B cell (primary cell): ENCODE data around the gene CETN2.

ENCODE experiments used
- CTCF ChIP-seq: fragments of 200-600 bp; IDR thresholded peaks from one replicate; pipeline ENCODE4 v1.8.0; 2022; ENCODE audit warnings: antibody characterized with exemption, mild to moderate bottlenecking
- EZH2 ChIP-seq: IDR thresholded peaks from 2 replicates; pipeline ENCODE4 v1.6.1; 2012; ENCODE audit warnings: borderline replicate concordance, low read depth, mild to moderate bottlenecking, moderate library complexity, low read length; ENCODE audit not compliant: insufficient read depth, poor library complexity, severe bottlenecking

GRCh38 chrX:152873361-152873760, 42.8 kb upstream of the CETN2 start:
- TF ChIP-seq CTCF (no peak), EZH2 (no peak)
